NCI-H2081 (cell line): Measurements from ENCODE around the gene IGSF5.

ENCODE experiments used
- DNase-seq, 2 experiments: peaks; one replicate each; lab custom pipeline; 2025; lab: John Stamatoyannopoulos, UW

The IGSF5 gene

GRCh38 chr21:39825250-39825649 is 80.3 kb downstream of the IGSF5 start:
- DNase-seq = no peak

DNA sequence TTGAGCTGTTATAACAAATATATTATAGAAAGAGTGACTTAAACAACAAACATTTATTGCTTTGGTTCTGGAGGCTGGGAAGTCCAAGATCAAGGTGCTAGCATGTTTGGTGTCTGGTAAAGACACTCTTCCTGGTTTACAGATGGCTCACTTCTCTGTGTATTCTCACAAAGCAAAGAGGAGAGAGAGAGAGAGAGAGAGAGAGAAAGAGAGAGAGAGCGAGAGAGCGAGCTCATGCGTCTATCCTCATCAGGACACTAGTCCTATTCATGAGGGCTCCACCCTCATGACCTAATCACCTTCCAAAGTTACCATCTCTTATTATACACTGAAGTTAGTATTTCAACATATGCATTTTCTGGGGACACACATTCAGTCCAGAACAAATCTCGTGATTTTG is 89.6 kb downstream of the IGSF5 start:
- no peak for DNase-seq

GRCh38 chr21:39837861-39838359 is 92.9 kb downstream of the IGSF5 start:
- no peak for DNase-seq

GRCh38 chr21:39840373-39841097 is 95.6 kb downstream of the IGSF5 start:
- DNase-seq = no peak

DNA sequence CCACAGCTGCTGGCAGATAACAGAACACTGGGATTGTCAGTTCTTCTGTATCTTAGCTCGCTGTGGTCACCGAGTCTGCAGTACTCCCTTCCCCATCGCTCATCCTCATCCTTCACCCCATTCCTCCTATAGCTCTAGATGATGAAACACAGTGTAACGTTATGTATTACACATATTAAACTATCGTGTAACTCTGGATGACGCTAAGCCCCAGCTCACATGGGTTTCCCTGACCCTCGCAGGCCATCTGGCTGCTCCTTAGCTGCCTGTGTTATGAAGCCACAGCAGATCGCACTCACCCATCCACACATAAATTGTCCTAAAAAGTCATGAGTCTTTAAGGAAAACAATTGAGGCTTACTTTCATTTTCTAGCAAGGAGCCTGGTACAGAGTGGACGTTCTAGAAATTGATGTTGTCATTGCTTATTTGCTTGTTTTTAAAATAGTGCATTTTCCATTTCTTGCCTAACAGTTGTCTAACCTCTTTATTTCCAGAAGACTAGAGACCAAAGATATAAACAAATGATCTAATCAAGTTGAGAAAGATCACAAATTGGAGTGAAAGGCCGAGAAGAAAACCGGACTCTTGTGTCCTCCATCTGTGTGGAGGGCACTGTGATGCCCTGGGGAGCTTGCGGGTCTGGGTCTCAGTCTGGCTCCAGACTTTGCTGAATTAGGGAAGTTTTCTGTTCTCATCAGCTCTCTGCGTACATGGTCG is 97.9 kb downstream of the IGSF5 start:
- DNase-seq = no peak

- no peak for DNase-seq
Measured at GRCh38 chr21:39843483-39843882, 98.5 kb downstream of the IGSF5 start.

- no peak for DNase-seq
Measured at GRCh38 chr21:39843916-39844315, 98.9 kb downstream of the IGSF5 start.

- no peak for DNase-seq
Measured at GRCh38 chr21:39845571-39846130, 100.7 kb downstream of the IGSF5 start.

DNA sequence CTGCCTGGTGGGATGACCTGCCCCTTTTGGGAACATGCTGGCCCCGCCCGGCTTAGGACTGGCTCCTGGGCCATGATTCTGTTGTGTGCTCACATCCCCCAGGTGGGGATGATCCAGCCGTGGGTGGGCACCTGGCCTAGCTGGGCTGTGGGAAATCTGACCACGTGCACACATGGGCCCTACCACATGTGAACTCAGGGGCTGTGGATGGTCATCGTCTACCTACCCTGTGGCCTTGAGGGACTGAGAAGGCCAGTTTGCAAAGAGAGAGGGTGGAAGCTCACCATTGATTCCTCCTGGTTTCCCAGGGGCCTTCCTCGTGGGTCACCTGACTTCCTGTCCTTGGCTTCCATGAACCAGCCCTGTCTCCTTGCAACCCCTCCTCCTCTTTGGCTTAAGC is 102.9 kb downstream of the IGSF5 start:
- DNase-seq = no peak

DNA sequence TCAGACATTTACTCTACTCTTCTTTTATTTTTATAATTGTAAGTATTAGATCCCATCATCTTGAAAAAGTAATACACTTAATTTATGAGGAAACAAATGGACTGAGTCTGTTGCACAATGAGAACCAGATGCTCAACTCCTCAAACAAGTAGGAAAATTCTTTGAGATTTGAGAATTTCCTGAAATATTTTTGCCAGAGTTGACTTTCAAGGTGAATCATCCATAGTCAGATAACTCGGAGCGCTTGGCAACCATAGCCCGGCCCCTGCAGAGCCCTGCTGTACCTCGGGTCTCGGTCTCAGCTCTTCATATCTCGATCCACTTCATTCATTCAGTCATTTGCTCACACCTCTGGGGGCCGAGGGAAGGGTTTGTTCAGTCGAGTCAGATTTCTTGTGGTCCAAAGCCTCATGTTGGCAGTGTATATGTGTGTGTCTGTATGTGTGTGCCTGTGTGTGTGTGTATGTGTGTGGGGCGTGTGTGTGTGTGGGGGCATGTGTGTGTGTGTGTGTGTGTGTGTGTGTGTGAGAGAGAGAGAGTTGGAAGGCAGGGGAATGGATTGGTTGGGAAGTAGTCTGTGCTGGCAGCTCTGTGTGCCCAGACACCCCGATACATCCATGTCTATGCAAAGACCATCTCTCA is 104.2 kb downstream of the IGSF5 start:
- DNase-seq = no peak

DNA sequence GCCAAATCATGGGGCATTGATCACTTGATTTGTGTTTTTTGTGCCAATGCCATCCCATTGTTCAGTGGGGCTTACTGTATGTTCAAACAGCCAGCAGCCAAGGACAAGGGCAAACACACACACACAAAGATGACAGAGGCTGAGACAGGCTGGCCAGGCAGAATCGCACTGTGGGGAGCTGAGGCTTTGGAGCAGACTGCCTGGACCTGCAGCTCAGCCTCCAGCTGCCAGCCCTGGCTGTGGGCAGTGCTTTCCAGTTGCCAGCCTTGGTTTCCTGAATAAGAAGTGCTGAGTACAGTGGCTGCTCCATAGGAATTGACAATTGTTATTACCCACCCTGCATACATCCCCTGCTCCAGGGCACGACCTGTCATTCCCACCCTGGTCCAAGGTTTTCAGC is 105.3 kb downstream of the IGSF5 start:
- DNase-seq = no peak

DNA sequence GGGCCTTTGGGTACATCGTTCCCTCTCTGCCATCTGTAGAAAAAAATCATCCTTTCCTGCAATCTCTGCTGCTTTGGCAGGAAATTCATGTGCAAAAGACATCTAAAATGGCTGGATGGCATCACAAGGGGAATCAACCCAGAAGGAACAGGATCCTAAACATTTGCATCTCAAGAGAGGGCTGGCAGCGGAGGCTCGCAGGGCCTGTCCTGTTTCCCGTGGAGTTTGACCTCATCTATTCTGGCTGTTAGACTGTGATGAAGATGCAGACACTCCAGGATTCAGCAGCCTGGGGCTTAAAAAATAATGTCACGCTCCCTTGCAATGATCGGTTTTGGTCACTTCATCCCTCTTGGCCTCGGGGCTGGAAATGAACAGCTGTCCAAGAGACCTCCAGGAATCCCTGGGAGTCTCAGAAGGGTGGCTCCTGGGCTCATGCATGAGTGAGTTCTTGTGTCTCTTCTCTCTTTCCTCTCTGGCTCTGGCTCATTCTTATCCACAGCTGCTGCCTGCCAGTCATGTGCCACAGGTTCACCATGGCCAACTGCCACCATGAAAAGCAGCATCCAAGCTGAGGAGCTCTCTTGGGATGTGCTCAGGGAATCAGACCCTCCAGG is 106.1 kb downstream of the IGSF5 start:
- no peak for DNase-seq
